Activated naive CD4-positive, alpha-beta T cell treated with anti-CD3 and anti-CD28 coated beads for 36 hours (primary cell): ENCODE data around the gene PLAAT1. TPM values are rescaled to one million over a fixed set of nuclear protein-coding genes. Genes with fewer than 3 reads are reported as not detected.

Experiments
- CTCF ChIA-PET: fragments of 350-600 bp; sonication (Branson Sonifier 250); formaldehyde crosslinking; loops from one replicate; lab custom pipeline; 2021; ENCODE audit warnings: antibody characterized with exemption; lab: Charles Lee
- DNase-seq: peaks from one replicate; pipeline ENCODE4 v3.0.0-alpha.2; 2020
- H3K27ac Mint-ChIP-seq: one replicate; pipeline ENCODE4 v1.8.0; 2021; ENCODE audit warnings: mild to moderate bottlenecking, mixed read lengths
- H3K27me3 Mint-ChIP-seq: one replicate; pipeline ENCODE4 v1.8.0; 2021; ENCODE audit warnings: low read depth, mixed read lengths
- H3K36me3 Mint-ChIP-seq: one replicate; pipeline ENCODE4 v1.8.0; 2021; ENCODE audit warnings: low read depth, mixed read lengths
- H3K4me1 Mint-ChIP-seq: one replicate; pipeline ENCODE4 v1.8.0; 2021; ENCODE audit warnings: low read depth, mixed read lengths
- H3K4me3 Mint-ChIP-seq: one replicate; pipeline ENCODE4 v1.8.0; 2021; ENCODE audit warnings: mild to moderate bottlenecking, moderate library complexity, mixed read lengths
- H3K9me3 Mint-ChIP-seq: one replicate; pipeline ENCODE4 v1.8.0; 2021; ENCODE audit warnings: mixed read lengths
- intact Hi-C: fragments of 100-400 bp; cut with micrococcal nuclease; formaldehyde crosslinking; loops from one replicate; pipeline ENCODE4 v1.15.1; 2023
- total RNA-seq, 2 experiments: library from RNA; stranded (reverse); gene quantifications; one replicate each; pipeline ENCODE4 v1.2.3, GENCODE V29; 2021

The PLAAT1 gene
- total RNA-seq, 2 experiments from 2014 or later = not detected

DNA sequence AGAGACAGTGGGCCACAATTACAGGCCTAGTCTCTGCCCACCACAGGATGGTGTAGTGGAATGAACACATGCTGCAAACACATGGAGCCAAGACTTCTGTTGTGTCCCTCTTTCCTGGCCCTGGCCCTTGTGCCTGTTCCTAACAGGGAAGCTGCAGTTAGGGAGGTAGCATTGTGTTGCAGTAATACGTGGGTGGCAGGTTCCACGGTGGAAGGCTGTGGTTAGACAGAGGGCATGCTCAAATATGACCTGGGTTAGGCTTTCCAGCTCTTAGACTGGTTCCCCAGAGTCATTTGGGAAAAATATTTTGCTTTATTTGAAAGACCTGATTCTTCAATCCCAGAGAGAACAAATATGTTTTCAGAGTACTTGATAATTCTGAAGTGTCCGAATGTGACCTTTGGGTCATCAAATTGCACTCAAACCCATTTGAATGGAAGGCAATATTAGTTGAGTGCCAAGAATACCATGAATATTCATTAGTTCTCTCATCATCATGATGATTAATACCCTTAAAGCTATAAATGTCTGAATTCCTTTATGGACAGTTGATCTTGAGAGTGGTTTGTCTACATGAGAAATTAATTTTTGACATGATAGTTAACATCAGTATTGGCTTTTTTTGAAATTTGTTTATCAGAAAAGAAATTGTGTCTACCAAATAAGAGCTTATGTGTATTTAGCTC, 28.5 kb downstream of the PLAAT1 start:
- Mint-ChIP-seq H3K27me3 (peaks cover 5% of the 10 kb centered on the region), H3K36me3 (no peaks in the 10 kb centered on the region), H3K27ac (no peak overlapping the region), H3K4me3 (no peak overlapping the region), H3K9me3 (peaks cover 2% of the 10 kb centered on the region), H3K4me1 (no peaks in the 10 kb centered on the region)
- CTCF ChIA-PET = no interaction called here
- intact Hi-C loops = no loop called here
- DNase-seq = no peak

DNA sequence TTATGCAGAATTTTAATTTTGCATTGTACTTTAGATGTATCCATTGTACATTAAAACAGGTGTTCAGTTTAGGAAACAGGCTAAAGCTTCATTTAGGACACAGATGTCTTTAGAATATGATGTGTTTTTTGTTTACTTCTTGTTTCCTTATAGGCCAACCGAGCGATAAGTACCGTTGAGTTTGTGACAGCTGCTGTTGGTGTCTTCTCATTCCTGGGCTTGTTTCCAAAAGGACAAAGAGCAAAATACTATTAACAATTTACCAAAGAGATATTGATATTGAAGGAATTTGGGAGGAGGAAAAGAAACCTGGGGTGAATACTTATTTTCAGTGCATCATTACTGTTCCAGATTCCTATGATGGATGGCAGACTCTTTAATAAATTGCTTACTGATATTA, 29.4 kb downstream of the PLAAT1 start:
- peaks cover 2% of the 10 kb centered on the region for H3K9me3 Mint-ChIP-seq

DNA sequence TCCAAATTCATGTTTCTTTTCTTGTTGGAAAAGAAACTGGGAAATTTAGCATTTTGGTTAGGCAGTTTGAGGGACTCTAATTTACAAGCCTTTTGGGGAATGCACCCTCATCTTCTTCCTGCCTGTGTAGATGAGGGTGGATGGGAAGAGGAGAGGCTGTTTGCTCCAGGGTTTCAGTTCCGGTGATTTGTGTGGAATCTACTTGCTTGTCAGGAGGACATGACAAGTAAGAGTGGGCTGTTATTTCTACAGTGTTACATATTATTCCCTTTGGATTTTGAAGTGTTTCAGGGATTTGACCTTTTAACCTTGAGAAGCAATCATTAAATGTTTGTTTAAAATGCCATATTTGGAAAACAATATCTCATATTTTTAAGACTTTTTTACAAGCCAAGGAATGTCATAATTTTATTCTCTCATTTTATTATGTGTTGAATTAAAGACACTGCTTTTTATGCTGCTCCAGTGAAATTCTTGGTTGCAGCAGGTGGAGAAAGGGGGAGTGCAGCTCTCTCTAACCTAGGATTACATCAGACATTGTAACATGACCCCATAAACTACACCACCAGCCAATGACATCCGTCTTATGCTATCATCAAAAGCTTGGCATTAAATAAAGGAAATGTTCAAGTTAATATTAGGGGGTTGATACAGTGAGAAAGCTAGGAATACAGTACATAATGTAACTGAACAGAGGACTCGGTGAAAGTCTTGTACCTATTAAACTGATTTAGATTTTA, 30.2 kb downstream of the PLAAT1 start:
- intact Hi-C loops = no loop called here
- peaks cover 2% of the 10 kb centered on the region for H3K9me3 Mint-ChIP-seq

More for the DNA sequence above, 29.4 kb downstream of the PLAAT1 start:
- CTCF ChIA-PET = no interaction called here
- Mint-ChIP-seq H3K27ac (no peak overlapping the region), H3K36me3 (no peaks in the 10 kb centered on the region), H3K4me3 (no peak overlapping the region), H3K4me1 (no peaks in the 10 kb centered on the region), H3K27me3 (peaks cover 5% of the 10 kb centered on the region)
- no peak for DNase-seq
- intact Hi-C loops = no loop called here

GRCh38 chr3:193292386-193292785, 51.4 kb downstream of the PLAAT1 start:
- intact Hi-C loops = no loop called here
- no peak for DNase-seq
- Mint-ChIP-seq H3K27me3 (peaks cover 5% of the 10 kb centered on the region), H3K36me3 (no peaks in the 10 kb centered on the region), H3K4me1 (no peaks in the 10 kb centered on the region), H3K9me3 (peaks cover 11% of the 10 kb centered on the region), H3K27ac (no peak overlapping the region), H3K4me3 (no peak overlapping the region)
- CTCF ChIA-PET = no interaction called here

More for the DNA sequence above, 30.2 kb downstream of the PLAAT1 start:
- no peak overlapping the region for H3K4me3 Mint-ChIP-seq
- CTCF ChIA-PET = no interaction called here
- no peaks in the 10 kb centered on the region for H3K4me1 Mint-ChIP-seq
- no peak for DNase-seq
- no peak overlapping the region for H3K27ac Mint-ChIP-seq
- H3K27me3 Mint-ChIP-seq = peaks cover 5% of the 10 kb centered on the region
- no peaks in the 10 kb centered on the region for H3K36me3 Mint-ChIP-seq

- intact Hi-C loops = no loop called here
- Mint-ChIP-seq H3K36me3 (no peaks in the 10 kb centered on the region), H3K4me3 (no peak overlapping the region), H3K27me3 (peaks cover 2% of the 10 kb centered on the region), H3K9me3 (peaks cover 7% of the 10 kb centered on the region), H3K4me1 (no peaks in the 10 kb centered on the region), H3K27ac (no peak overlapping the region)
- CTCF ChIA-PET = no interaction called here
- DNase-seq = no peak
Measured at GRCh38 chr3:193295985-193296384, 55.0 kb downstream of the PLAAT1 start.

- intact Hi-C loops = no loop called here
- no peaks in the 10 kb centered on the region for H3K36me3 Mint-ChIP-seq
- no peaks in the 10 kb centered on the region for H3K4me1 Mint-ChIP-seq
- DNase-seq = no peak
- H3K27me3 Mint-ChIP-seq = peaks cover 4% of the 10 kb centered on the region
- CTCF ChIA-PET = no interaction called here
- no peak overlapping the region for H3K27ac Mint-ChIP-seq
- peaks cover 1% of the 10 kb centered on the region for H3K9me3 Mint-ChIP-seq
- no peak overlapping the region for H3K4me3 Mint-ChIP-seq
Measured at GRCh38 chr3:193297421-193297820, 56.4 kb downstream of the PLAAT1 start.

DNA sequence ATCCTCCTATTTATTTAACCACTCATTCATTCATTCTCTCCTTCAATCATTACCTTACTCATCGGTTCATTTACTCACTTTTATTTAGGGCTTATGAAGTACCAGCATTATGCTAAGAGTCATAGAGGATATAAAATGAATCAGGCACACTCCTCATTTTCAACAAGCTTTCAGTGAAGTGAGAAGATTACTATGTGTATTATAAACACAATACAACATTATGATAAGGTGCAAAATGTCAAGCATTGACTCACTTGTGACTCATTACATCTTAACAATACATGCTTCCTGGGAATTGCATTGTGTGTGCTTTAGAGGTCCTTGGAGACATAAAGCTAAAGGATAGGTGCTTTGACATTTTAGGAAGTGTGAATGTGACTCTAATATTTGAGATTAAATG, 60.4 kb downstream of the PLAAT1 start:
- peaks cover 5% of the 10 kb centered on the region for H3K27me3 Mint-ChIP-seq
- no peaks in the 10 kb centered on the region for H3K4me1 Mint-ChIP-seq
- CTCF ChIA-PET = no interaction called here
- no peaks in the 10 kb centered on the region for H3K36me3 Mint-ChIP-seq
- H3K27ac Mint-ChIP-seq = no peak overlapping the region
- H3K4me3 Mint-ChIP-seq = no peak overlapping the region
- H3K9me3 Mint-ChIP-seq = no peaks in the 10 kb centered on the region
- no peak for DNase-seq
- intact Hi-C loops = no loop called here

GRCh38 chr3:193305356-193305755, 64.3 kb downstream of the PLAAT1 start:
- no peak for DNase-seq
- H3K27ac Mint-ChIP-seq = no peak overlapping the region
- no peak overlapping the region for H3K4me3 Mint-ChIP-seq
- CTCF ChIA-PET = no interaction called here
- H3K36me3 Mint-ChIP-seq = no peaks in the 10 kb centered on the region
- peaks cover 9% of the 10 kb centered on the region for H3K27me3 Mint-ChIP-seq
- intact Hi-C loops = no loop called here
- H3K9me3 Mint-ChIP-seq = no peaks in the 10 kb centered on the region
- H3K4me1 Mint-ChIP-seq = no peaks in the 10 kb centered on the region

- H3K27ac Mint-ChIP-seq = no peak overlapping the region
- H3K4me3 Mint-ChIP-seq = no peak overlapping the region
- peaks cover 4% of the 10 kb centered on the region for H3K27me3 Mint-ChIP-seq
- no peaks in the 10 kb centered on the region for H3K9me3 Mint-ChIP-seq
- no peak for DNase-seq
- H3K4me1 Mint-ChIP-seq = no peaks in the 10 kb centered on the region
- CTCF ChIA-PET = no interaction called here
- intact Hi-C loops = no loop called here
- no peaks in the 10 kb centered on the region for H3K36me3 Mint-ChIP-seq
Measured at GRCh38 chr3:193310914-193311723, 70.1 kb downstream of the PLAAT1 start.

- no peaks in the 10 kb centered on the region for H3K36me3 Mint-ChIP-seq
- H3K27ac Mint-ChIP-seq = no peak overlapping the region
- CTCF ChIA-PET = no interaction called here
- intact Hi-C loops = no loop called here
- peaks cover 4% of the 10 kb centered on the region for H3K27me3 Mint-ChIP-seq
- DNase-seq = no peak
- H3K4me3 Mint-ChIP-seq = no peak overlapping the region
- no peaks in the 10 kb centered on the region for H3K9me3 Mint-ChIP-seq
- H3K4me1 Mint-ChIP-seq = no peaks in the 10 kb centered on the region
Measured at GRCh38 chr3:193313061-193313958, 72.3 kb downstream of the PLAAT1 start.

DNA sequence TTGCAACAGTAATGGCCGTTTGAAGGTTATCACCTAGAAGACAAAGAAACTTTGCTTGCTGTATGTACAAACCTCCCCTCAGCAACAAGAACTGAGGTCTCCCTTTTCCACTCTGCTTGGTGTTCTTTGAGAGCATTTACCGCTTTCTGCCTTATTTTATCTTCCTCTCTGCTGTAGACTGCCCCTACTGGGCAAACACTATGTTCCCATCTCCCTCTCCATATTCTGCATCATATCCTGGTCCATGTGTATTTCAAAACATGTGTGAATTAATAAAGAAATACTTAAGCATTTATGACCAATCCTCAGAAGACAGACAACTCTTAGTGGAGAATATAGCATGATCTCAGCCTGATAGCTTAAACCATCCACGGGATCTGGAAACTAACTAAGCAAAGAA, 73.1 kb downstream of the PLAAT1 start:
- no peak for DNase-seq
- Mint-ChIP-seq H3K4me3 (no peak overlapping the region), H3K27ac (no peak overlapping the region), H3K4me1 (no peaks in the 10 kb centered on the region), H3K27me3 (peaks cover 4% of the 10 kb centered on the region), H3K9me3 (no peaks in the 10 kb centered on the region), H3K36me3 (no peaks in the 10 kb centered on the region)
- CTCF ChIA-PET = no interaction called here
- intact Hi-C loops = no loop called here
